HG02885 (cell line): ENCODE results near the gene TSHZ1.
"Not testable (repeated sequence)": the region's sequence is repeated elsewhere in the genome, so short reads cannot be mapped to it uniquely, and the experiment has no call there.

Experiments
- ATAC-seq: cut with Tn5 transposase; IDR thresholded peaks from one replicate; pipeline ENCODE4 v1.9.1; 2021; ENCODE audit warnings: mild to moderate bottlenecking; ENCODE audit not compliant: unreplicated experiment, poor library complexity

TSHZ1 gene

DNA sequence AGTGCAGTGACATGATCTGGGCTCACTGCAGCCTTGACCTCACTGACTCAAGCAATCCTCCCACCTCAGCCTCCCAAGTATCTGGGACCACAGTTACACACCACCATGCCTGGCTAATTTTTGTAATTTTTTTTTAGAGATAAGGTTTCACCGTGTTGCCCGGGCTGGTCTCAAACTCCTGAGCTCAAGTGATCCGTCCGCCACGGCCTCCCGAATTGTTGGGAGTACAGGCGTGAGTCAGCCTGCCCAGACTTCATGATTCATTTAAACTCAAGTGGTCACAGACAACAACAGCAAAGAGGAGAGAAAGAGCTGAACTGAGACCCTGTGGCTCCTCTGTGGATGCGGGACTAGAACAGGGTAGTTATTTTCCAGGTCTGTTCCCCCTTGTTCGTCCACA is 83.0 kb downstream of the TSHZ1 start:
- no peak for ATAC-seq

- ATAC-seq: no peak
These were observed 87.1 kb downstream of the TSHZ1 start for GRCh38 chr18:75297731-75298130.

DNA sequence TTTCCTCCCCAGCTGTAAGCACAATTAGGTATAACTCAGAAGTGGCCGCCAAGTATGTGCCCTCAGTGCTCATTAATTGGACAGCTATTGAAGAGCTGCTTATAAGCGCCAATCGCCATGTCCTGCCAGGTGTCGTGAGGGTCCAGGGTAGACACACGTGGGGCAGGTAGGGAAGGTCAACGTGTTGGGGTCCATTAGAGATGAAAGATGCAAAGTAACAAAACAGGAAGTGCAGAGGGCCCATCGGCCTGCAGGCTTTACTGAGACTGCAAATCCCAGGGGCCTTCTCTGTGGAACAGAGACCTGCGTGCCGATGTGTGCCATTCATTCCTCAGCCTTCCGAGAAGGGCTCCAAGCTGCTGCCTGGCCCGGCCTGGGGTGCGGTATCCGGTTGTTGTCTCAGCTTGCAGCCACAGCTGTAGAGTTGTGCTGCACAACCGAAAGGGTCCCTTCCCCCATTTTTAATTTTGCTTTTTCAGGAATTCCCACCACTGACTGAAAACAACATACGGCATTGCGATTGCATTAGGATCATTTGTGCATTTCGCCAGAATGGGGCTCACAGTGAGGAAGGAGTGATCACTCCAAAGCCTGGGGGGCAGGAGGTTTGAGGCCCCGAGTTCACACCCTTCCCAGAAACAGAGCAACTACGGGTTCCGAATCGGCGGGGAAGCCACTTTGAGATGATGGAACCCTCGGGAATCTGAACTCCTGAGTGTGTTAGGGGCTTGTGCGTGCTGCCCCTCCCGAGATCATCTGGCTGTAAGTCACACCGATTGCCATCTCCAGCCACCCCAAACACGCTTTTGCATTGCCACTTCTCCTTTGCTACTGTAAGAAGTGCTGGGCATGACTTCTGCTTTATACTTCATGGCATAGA is 94.3 kb downstream of the TSHZ1 start:
- ATAC-seq: no peak

DNA sequence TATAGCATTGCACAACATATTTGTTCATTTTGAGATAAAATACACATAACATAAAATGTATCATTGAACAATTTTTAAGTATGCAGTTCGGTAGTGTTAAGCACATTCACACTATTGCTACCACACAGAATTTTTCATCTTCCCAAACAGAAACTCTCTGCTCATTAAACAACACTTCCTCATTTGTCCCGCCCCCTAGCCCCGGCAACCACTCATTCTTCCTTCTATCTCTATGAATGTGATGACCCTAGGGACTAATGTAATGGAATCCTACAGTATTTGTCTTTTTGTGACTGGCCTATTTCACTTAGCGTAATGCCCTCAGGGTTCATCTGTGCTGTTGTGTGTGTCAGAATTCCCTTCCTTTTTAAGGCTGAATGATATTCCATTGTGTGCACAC is 95.4 kb downstream of the TSHZ1 start:
- ATAC-seq: no peak

- ATAC-seq: no peak
These were observed 96.9 kb downstream of the TSHZ1 start for GRCh38 chr18:75307530-75307929.

DNA sequence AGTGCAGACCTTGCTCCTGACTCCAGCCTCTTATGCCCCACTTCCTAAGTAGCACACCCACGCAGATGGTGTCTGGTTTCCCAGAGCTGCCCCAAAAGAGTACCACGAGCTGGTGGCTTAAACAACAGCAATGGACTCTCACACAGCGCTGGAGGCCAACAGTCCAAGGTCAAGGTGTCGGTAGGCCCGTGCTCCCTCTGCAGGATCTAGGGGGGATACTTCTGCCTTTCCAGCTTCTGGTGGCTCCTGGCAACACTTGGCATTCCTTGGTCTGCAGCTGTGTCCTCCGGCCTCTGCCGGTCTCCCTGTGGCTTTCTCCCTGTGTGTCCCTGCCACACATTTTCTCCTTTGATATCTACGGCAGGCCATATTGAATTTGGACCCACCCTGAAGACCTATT is 99.0 kb downstream of the TSHZ1 start:
- ATAC-seq: no peak

GRCh38 chr18:75314117-75314516 is 103.5 kb downstream of the TSHZ1 start:
- no peak for ATAC-seq

DNA sequence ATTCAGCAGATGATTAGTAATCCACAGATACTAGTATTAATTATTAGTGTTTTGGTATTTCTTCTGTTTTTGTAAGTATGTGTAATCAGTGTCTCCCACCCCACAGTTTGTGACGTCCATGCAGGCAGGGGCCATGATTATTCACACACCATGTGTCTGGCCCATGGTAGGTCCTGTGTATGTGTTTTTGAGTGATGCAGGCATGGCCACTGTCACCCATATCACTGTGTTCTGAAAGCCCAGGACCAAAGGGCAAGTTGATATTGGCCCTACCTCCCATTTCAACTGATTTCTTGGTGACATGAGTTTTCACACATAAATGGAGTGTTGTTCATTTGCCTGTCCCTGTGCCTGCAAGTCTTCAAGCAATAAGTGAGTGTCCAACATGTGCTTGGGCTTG is 104.0 kb downstream of the TSHZ1 start:
- ATAC-seq: no peak

- ATAC-seq: no peak
These were observed 105.6 kb downstream of the TSHZ1 start for GRCh38 chr18:75316223-75316622.

DNA sequence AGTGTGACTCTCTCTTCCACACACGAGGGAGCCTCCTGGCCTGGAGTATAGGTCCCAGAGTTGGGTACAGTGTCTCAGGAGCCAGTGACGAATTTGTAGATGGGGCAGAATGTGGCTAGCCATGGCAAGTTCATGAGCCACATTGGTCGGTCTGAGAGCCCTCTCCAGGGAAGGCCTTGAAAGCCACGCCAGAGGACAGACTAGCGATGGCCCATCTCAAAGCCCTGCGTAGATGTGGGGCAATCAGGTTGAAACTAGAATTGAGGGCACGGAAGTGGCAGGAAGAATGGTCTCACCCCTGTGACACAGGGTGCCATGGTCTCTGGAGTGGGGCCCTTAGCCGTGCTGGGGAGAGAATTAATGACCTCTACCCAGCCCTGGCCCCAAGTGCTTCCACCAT is 106.2 kb downstream of the TSHZ1 start:
- no peak for ATAC-seq

- ATAC-seq: no peak
These were observed 106.7 kb downstream of the TSHZ1 start for GRCh38 chr18:75317300-75317699.

DNA sequence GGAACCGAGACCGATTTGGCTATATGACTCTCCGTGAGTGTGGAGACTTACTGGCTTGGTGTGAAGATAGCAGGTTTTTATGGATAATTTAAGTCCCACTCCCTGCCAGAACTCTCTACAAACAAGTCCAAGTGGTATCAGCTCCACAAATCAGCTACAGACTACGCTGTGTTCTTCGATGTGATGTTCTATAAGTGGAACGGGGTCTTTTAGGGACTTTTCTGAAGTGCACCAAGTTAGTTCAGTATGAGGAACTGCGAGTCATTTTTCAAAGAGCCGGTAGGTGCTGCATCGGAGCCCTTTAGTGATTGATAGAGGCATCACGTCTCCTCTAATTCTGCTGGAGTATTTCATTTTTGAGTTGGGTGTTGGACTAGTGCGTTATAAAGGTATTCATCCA is 107.1 kb downstream of the TSHZ1 start:
- no peak for ATAC-seq

DNA sequence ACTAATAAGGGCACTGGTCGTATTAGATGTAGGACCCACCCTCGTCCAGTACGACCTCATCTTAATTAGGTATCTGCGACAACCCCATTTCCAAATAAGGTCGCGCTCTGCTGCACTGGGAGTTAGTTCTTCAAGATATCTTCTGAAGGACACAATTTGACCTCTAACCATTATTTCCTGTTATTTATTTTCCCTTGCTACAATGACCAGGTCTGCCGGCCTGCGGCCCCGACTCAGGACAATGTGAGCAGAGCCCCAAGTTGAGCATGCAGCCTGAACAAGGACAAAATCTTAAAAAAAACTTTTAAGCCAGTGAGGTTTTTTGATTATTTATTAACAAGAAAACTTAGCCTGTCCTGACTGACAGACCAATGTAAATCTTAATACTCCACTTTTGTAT is 109.3 kb downstream of the TSHZ1 start:
- no peak for ATAC-seq

- ATAC-seq: no peak
These were observed 109.9 kb downstream of the TSHZ1 start for GRCh38 chr18:75320506-75320905.

DNA sequence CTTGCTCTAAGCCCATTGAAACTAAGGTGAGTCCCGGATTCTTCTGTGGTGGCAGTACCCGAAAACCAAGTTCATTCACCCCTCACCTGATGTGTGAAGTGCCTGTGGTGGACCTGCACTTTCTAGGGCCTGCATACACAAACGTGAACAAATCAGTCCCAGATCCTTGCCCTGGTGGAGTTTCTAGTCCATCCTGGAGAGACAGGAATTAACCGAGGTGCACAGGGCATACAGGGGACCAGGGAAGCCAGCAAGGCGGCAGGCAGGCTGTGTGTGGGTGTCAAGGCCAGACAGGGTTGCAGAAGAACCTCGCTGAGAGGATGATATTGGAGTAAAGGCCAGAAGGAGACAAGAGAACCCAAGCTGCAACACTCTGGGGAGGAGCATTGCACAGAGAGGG is 110.8 kb downstream of the TSHZ1 start:
- no peak for ATAC-seq

GRCh38 chr18:75322206-75322605 is 111.6 kb downstream of the TSHZ1 start:
- ATAC-seq: no peak

GRCh38 chr18:75323821-75324585 is 113.4 kb downstream of the TSHZ1 start:
- no peak for ATAC-seq

DNA sequence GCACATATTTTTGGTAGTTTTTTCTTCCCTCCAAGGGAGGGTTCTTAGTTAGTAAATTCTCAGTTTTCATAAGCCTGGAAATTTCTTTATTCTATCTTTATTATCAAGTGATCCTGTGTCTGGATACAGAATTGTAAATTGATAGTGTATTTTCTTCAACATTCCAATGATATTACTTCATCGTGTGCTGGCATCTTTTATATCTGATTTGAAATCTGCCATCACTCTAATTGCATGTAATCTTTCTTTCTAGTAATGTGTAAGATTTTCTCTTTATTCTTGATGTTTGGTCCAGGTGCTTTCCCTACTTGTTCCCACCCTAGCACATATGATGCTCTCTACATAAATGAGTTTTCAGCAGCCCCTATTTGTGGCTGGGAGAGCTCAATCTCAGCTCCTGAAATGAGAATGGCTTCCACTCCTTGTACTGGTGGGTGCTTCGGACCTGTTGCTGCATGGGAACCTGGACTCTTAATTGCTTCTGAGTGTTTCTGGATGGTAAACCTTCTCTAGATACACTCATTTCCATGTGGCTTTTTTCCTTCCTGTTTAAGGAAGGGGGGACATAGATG is 114.2 kb downstream of the TSHZ1 start:
- no peak for ATAC-seq

DNA sequence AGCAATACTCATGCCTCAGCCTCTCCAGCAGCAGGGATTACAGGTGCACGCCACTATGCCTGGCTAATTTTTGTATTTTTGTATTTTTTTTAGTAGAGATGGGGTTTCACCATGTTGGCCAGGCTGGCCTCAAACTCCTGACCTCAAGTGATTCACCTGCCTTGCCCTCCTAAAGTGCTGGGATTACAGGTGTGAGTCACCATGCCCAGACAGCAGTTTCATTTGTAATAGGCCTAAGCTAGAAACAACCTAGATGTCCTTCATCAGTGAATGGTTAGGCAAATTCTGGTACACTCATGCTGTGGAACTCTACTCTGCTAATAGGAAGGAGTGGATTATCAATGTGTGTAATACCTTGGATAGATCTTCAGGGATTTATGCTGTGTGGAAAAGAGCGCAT is 119.2 kb downstream of the TSHZ1 start:
- not testable (repeated sequence) for ATAC-seq

- ATAC-seq: no peak
These were observed 119.7 kb downstream of the TSHZ1 start for GRCh38 chr18:75330308-75330707.

- ATAC-seq: no peak
These were observed 124.3 kb downstream of the TSHZ1 start for GRCh38 chr18:75334869-75335268.
